Activated naive CD8-positive, alpha-beta T cell treated with anti-CD3 and anti-CD28 coated beads, Interleukin-2, amount 50 U/mL, for 24 hours (primary cell): ENCODE data around the gene USP40.
A peak's percentile ranks its signal among the peaks of the same experiment; 100 is the strongest.

ENCODE experiments used
- ATAC-seq: fragments of 150-1000 bp; cut with Tn5 transposase; one replicate; pipeline ENCODE4 v1.10.0; 2021
- DNase-seq: peaks from one replicate; pipeline ENCODE4 v3.0.0; 2021
- H3K27ac Mint-ChIP-seq: one replicate; pipeline ENCODE4 v1.8.0; 2021; ENCODE audit warnings: mild to moderate bottlenecking, mixed read lengths
- H3K27me3 Mint-ChIP-seq: one replicate; pipeline ENCODE4 v1.8.0; 2021; ENCODE audit warnings: mixed read lengths
- H3K36me3 Mint-ChIP-seq: one replicate; pipeline ENCODE4 v1.8.0; 2021; ENCODE audit warnings: low read depth, mixed read lengths
- H3K4me1 Mint-ChIP-seq: one replicate; pipeline ENCODE4 v1.8.0; 2021; ENCODE audit warnings: mixed read lengths
- H3K4me3 Mint-ChIP-seq: one replicate; pipeline ENCODE4 v1.8.0; 2021; ENCODE audit warnings: mild to moderate bottlenecking, moderate library complexity, mixed read lengths
- H3K9me3 Mint-ChIP-seq: one replicate; pipeline ENCODE4 v1.8.0; 2021; ENCODE audit warnings: mixed read lengths

The USP40 gene

GRCh38 chr2:233572468-233572867, 5.9 kb upstream of the USP40 start:
- DNase-seq (no peak), ATAC-seq (no peak)
- Mint-ChIP-seq H3K27ac (no peak overlapping the region), H3K9me3 (no peaks in the 10 kb centered on the region), H3K4me1 (no peaks in the 10 kb centered on the region), H3K4me3 (no peak overlapping the region), H3K36me3 (no peaks in the 10 kb centered on the region), H3K27me3 (peaks cover 2% of the 10 kb centered on the region)

- Mint-ChIP-seq H3K4me1 (no peaks in the 10 kb centered on the region), H3K4me3 (no peak overlapping the region), H3K9me3 (no peaks in the 10 kb centered on the region), H3K36me3 (no peaks in the 10 kb centered on the region), H3K27me3 (peaks cover 2% of the 10 kb centered on the region), H3K27ac (no peak overlapping the region)
- ATAC-seq: no peak
- DNase-seq: no peak
These were observed 4.9 kb upstream of the USP40 start for GRCh38 chr2:233571462-233571861.

- Mint-ChIP-seq H3K9me3 (no peaks in the 10 kb centered on the region), H3K27ac (no peak overlapping the region), H3K4me3 (no peak overlapping the region), H3K4me1 (no peaks in the 10 kb centered on the region), H3K36me3 (no peaks in the 10 kb centered on the region), H3K27me3 (peaks cover 2% of the 10 kb centered on the region)
- no peak for ATAC-seq
- DNase-seq: no peak
These were observed 4.4 kb upstream of the USP40 start for GRCh38 chr2:233571001-233571400.

- Mint-ChIP-seq H3K9me3 (no peaks in the 10 kb centered on the region), H3K36me3 (peaks cover 3% of the 10 kb centered on the region), H3K27me3 (no peaks in the 10 kb centered on the region), H3K4me1 (peaks cover 9% of the 10 kb centered on the region), H3K27ac (peak overlapping the region; percentile 86), H3K4me3 (peak overlapping the region; percentile 94)
- ATAC-seq (no peak), DNase-seq (no peak)
These were observed 869 bp downstream of the USP40 start for GRCh38 chr2:233565685-233566140.

DNA sequence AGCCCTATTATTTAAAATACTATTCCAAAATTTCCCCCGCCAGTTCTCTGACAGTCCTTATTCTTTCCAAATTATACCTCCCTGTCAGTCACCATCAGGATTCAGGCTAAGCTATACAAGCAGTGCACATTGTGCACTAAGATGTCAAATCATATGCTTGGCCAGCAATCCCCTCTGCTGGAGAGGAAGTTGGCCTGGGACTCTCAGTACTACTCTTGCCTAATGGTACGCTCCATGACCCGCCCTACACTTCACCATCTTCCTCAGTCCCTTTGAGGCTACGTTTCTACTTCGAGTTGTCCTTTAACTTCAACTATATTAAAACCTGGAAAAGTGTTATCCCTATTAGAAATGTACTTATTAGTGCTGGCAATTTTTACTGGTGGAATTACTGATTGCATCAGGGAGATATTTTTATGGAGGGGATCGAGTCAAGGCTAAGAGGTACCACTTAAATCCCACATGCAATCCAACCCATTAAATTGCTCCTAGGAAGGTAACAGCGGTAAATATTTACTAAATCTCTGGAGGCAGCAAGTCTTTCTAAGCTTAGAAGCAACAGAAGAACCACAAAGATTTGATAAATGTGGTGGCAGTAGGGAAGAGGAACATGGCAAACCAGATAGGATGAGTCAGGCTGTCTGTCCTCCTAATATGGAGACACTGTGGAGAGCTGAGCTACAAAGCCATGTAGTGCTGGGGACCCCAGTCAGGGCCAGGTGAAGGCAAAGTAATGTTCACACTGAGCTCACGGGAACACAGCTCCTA, 2.7 kb downstream of the USP40 start:
- Mint-ChIP-seq H3K27ac (no peak overlapping the region), H3K27me3 (no peaks in the 10 kb centered on the region), H3K9me3 (no peaks in the 10 kb centered on the region), H3K4me3 (no peak overlapping the region), H3K4me1 (peaks cover 9% of the 10 kb centered on the region), H3K36me3 (peaks cover 6% of the 10 kb centered on the region)
- no peak for DNase-seq
- ATAC-seq: no peak

DNA sequence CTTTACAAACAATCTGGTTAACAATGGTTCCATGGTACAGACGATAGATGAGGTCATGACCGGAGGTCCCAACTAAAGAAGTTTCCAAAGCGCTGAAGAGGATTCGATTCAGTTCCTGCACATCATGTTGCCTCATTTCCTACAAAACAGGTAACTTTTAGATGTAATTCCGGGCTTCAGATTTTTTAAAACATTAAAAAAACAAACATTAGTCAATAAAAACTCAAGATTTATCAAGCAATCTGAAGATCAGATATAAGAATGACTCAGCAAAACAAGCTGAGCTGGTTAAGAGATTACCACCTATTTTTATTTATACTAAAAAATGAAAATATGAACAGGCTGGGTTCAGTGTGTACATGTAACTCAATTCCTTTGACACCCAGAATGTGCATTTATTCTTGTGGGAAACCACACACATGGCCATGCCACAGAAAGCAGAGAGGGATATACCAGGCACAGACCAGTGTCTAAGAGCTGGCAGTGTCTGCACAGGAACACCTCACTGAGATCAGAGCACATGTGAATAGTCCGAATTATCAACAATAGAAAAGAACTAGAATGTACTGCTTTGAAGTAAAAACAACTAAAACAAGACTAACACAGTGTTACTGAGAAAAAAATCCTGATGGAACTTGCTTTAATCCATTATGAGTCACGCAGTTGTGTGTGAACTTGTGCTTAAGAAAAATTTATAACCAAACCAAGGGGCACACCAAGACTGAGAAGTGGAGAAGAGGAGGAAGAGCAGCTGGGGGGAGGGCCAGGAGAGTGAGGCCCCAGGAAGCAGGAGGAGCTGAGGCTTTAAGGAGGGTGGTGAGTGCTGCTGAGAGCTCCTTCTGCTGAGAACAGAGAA, 9.5 kb downstream of the USP40 start:
- Mint-ChIP-seq H3K27me3 (no peaks in the 10 kb centered on the region), H3K4me1 (peaks cover 12% of the 10 kb centered on the region), H3K9me3 (no peaks in the 10 kb centered on the region), H3K36me3 (peaks cover 23% of the 10 kb centered on the region), H3K4me3 (no peak overlapping the region), H3K27ac (peak overlapping the region; percentile 29)
- ATAC-seq: no peak
- no peak for DNase-seq

GRCh38 chr2:233553366-233553765, 13.2 kb downstream of the USP40 start:
- ATAC-seq: no peak
- DNase-seq: no peak
- Mint-ChIP-seq H3K9me3 (no peaks in the 10 kb centered on the region), H3K4me1 (peaks cover 12% of the 10 kb centered on the region), H3K36me3 (peaks cover 27% of the 10 kb centered on the region), H3K27ac (no peak overlapping the region), H3K27me3 (no peaks in the 10 kb centered on the region), H3K4me3 (no peak overlapping the region)

DNA sequence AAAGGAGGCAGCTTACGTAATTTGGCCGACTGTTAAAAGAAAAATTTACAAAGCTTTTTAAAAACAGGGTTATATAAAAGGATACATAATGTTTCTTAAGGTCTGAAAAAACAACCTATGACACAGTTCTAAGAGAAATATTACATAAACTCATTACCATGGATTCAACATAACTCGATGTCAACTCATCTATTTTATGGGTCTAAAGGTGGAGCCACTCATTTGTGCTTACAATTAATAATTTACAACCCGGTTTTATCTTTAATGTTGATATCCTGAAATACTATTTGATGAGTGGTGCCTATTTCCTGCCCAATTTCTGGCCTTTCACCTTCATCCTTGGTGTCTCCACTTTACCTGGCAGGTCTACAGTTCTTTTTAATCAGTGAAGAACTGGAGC, 15.1 kb downstream of the USP40 start:
- Mint-ChIP-seq H3K36me3 (peaks cover 26% of the 10 kb centered on the region), H3K27me3 (no peaks in the 10 kb centered on the region), H3K9me3 (no peaks in the 10 kb centered on the region), H3K4me1 (no peaks in the 10 kb centered on the region), H3K27ac (no peak overlapping the region), H3K4me3 (no peak overlapping the region)
- no peak for ATAC-seq
- no peak for DNase-seq

GRCh38 chr2:233546774-233547173, 19.8 kb downstream of the USP40 start:
- ATAC-seq: no peak
- peaks cover 21% of the 10 kb centered on the region for H3K36me3 Mint-ChIP-seq
- no peaks in the 10 kb centered on the region for H3K9me3 Mint-ChIP-seq
- H3K4me1 Mint-ChIP-seq: no peaks in the 10 kb centered on the region
- DNase-seq: no peak
- H3K27ac Mint-ChIP-seq: no peak overlapping the region
- no peaks in the 10 kb centered on the region for H3K27me3 Mint-ChIP-seq
- H3K4me3 Mint-ChIP-seq: no peak overlapping the region

GRCh38 chr2:233546101-233546500, 20.5 kb downstream of the USP40 start:
- ATAC-seq: no peak
- DNase-seq: no peak
- Mint-ChIP-seq H3K4me3 (no peak overlapping the region), H3K36me3 (peaks cover 19% of the 10 kb centered on the region), H3K27me3 (no peaks in the 10 kb centered on the region), H3K27ac (no peak overlapping the region), H3K4me1 (no peaks in the 10 kb centered on the region), H3K9me3 (no peaks in the 10 kb centered on the region)

- no peak overlapping the region for H3K4me3 Mint-ChIP-seq
- H3K27me3 Mint-ChIP-seq: no peaks in the 10 kb centered on the region
- peaks cover 19% of the 10 kb centered on the region for H3K36me3 Mint-ChIP-seq
- ATAC-seq: no peak
- H3K9me3 Mint-ChIP-seq: no peaks in the 10 kb centered on the region
- DNase-seq: no peak
- no peaks in the 10 kb centered on the region for H3K4me1 Mint-ChIP-seq
- no peak overlapping the region for H3K27ac Mint-ChIP-seq
These were observed 22.4 kb downstream of the USP40 start for GRCh38 chr2:233544200-233544610.

GRCh38 chr2:233542507-233542906, 24.1 kb downstream of the USP40 start:
- Mint-ChIP-seq H3K9me3 (no peaks in the 10 kb centered on the region), H3K27ac (no peak overlapping the region), H3K27me3 (no peaks in the 10 kb centered on the region), H3K4me1 (no peaks in the 10 kb centered on the region), H3K4me3 (no peak overlapping the region), H3K36me3 (peaks cover 11% of the 10 kb centered on the region)
- no peak for ATAC-seq
- DNase-seq: no peak

GRCh38 chr2:233538741-233539140, 27.8 kb downstream of the USP40 start:
- ATAC-seq (no peak), DNase-seq (no peak)
- no peaks in the 10 kb centered on the region for H3K27me3 Mint-ChIP-seq
- H3K27ac Mint-ChIP-seq: no peak overlapping the region
- no peak overlapping the region for H3K4me3 Mint-ChIP-seq
- no peaks in the 10 kb centered on the region for H3K9me3 Mint-ChIP-seq
- no peaks in the 10 kb centered on the region for H3K4me1 Mint-ChIP-seq
- peaks cover 6% of the 10 kb centered on the region for H3K36me3 Mint-ChIP-seq

DNA sequence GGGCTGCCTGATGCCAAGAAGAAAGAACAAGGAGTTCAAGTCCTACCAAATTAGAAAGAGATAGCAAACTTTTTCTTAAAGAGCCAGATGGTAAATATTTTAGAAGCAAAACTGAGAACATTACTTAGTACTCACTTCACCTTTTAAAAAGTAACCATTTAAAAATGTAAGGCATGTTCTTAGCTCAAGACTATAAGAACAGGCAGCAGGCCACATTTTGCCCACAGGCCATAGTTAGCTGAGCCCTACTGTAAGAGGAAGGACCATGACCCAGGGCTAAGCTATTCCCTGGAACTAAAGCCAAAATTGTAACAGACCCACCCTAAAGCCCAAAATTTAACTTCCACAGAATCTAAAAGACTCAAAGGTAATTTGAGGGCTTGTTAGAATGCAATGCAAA, 31.3 kb downstream of the USP40 start:
- no peaks in the 10 kb centered on the region for H3K4me1 Mint-ChIP-seq
- no peak for DNase-seq
- ATAC-seq: no peak
- H3K27ac Mint-ChIP-seq: no peak overlapping the region
- H3K9me3 Mint-ChIP-seq: no peaks in the 10 kb centered on the region
- H3K27me3 Mint-ChIP-seq: no peaks in the 10 kb centered on the region
- H3K4me3 Mint-ChIP-seq: no peak overlapping the region
- H3K36me3 Mint-ChIP-seq: peaks cover 9% of the 10 kb centered on the region

GRCh38 chr2:233532971-233533370, 33.6 kb downstream of the USP40 start:
- ATAC-seq (no peak), DNase-seq (no peak)
- Mint-ChIP-seq H3K4me1 (no peaks in the 10 kb centered on the region), H3K27me3 (no peaks in the 10 kb centered on the region), H3K36me3 (peaks cover 9% of the 10 kb centered on the region), H3K27ac (no peak overlapping the region), H3K9me3 (no peaks in the 10 kb centered on the region), H3K4me3 (no peak overlapping the region)
